Measurements from ENCODE around the gene WDR93.

WDR93 gene

GRCh38 chr15:89746386-89746780, 55.8 kb downstream of the WDR93 start:
- H3F3A ChIP-seq (ENCODE audit: insufficient read depth, low read length), result no peaks in the 10 kb centered on the region
- no peaks in the 10 kb centered on the region for H3K9me3 ChIP-seq (replicated peaks; ENCODE audit: insufficient read depth, low read length)
- peaks cover 4% of the 10 kb centered on the region for H3K79me2 ChIP-seq (ENCODE audit: low read length)
- H3K4me3 ChIP-seq (ENCODE audit: low read length), result no peak overlapping the region
- H3K4me2 ChIP-seq (ENCODE audit: low read depth, low read length), result no peak overlapping the region
- no peak overlapping the region for H2AFZ ChIP-seq (ENCODE audit: low read length)
- peaks cover 8% of the 10 kb centered on the region for H3K4me1 ChIP-seq (ENCODE audit: low read length)
- H4K20me1 ChIP-seq (ENCODE audit: insufficient read depth, low read length), result no peaks in the 10 kb centered on the region
- TF ChIP-seq EZH2 (optimal IDR thresholded peaks at IDR 0.05; ENCODE audit: low read depth, low read length) (no peak), CTCF (IDR thresholded peaks at IDR 0.05; ENCODE audit: low read length) (no peak), EZH2phosphoT487 (IDR thresholded peaks at IDR 0.05; ENCODE audit: low read length) (no peak)
- H3K27me3 ChIP-seq (replicated peaks; ENCODE audit: insufficient read depth, low read length), result no peaks in the 10 kb centered on the region
- no peaks in the 10 kb centered on the region for H3K9me2 ChIP-seq (replicated peaks; ENCODE audit: insufficient read depth, low read length)
- H3K27ac ChIP-seq (ENCODE audit: low read length), result no peak overlapping the region
- H3K36me3 ChIP-seq (replicated peaks; ENCODE audit: insufficient read depth, low read length), result no peaks in the 10 kb centered on the region
- no peak overlapping the region for H3K9ac ChIP-seq (ENCODE audit: low read length)
- DNase-seq, result no peak

GRCh38 chr15:89747708-89748682, 57.4 kb downstream of the WDR93 start:
- H3K79me2 ChIP-seq (ENCODE audit: low read length), result peaks cover 4% of the 10 kb centered on the region
- H3K9me2 ChIP-seq (replicated peaks; ENCODE audit: insufficient read depth, low read length), result no peaks in the 10 kb centered on the region
- no peak overlapping the region for H3K27ac ChIP-seq (ENCODE audit: low read length)
- no peaks in the 10 kb centered on the region for H3K9me3 ChIP-seq (replicated peaks; ENCODE audit: insufficient read depth, low read length)
- H3K4me1 ChIP-seq (ENCODE audit: low read length), result peaks cover 12% of the 10 kb centered on the region
- no peak overlapping the region for H3K4me3 ChIP-seq (ENCODE audit: low read length)
- no peaks in the 10 kb centered on the region for H3K36me3 ChIP-seq (replicated peaks; ENCODE audit: insufficient read depth, low read length)
- H3K27me3 ChIP-seq (replicated peaks; ENCODE audit: insufficient read depth, low read length), result no peaks in the 10 kb centered on the region
- H2AFZ ChIP-seq (ENCODE audit: low read length), result no peak overlapping the region
- no peak overlapping the region for H3K4me2 ChIP-seq (ENCODE audit: low read depth, low read length)
- H4K20me1 ChIP-seq (ENCODE audit: insufficient read depth, low read length), result no peaks in the 10 kb centered on the region
- no peaks in the 10 kb centered on the region for H3F3A ChIP-seq (ENCODE audit: insufficient read depth, low read length)
- no peak for TF ChIP-seq EZH2 (optimal IDR thresholded peaks at IDR 0.05; ENCODE audit: low read depth, low read length)
- TF ChIP-seq CTCF (IDR thresholded peaks at IDR 0.05; ENCODE audit: low read length), result no peak
- no peak for TF ChIP-seq EZH2phosphoT487 (IDR thresholded peaks at IDR 0.05; ENCODE audit: low read length)
- DNase-seq, result no peak
- no peak overlapping the region for H3K9ac ChIP-seq (ENCODE audit: low read length)

- Histone ChIP-seq H3K4me3 (ENCODE audit: low read length) (no peak overlapping the region), H3K4me1 (ENCODE audit: low read length) (peaks cover 12% of the 10 kb centered on the region), H3K4me2 (ENCODE audit: low read depth, low read length) (no peak overlapping the region), H3K27me3 (replicated peaks; ENCODE audit: insufficient read depth, low read length) (no peaks in the 10 kb centered on the region), H3K9me3 (replicated peaks; ENCODE audit: insufficient read depth, low read length) (no peaks in the 10 kb centered on the region), H3F3A (ENCODE audit: insufficient read depth, low read length) (no peaks in the 10 kb centered on the region), H3K36me3 (replicated peaks; ENCODE audit: insufficient read depth, low read length) (no peaks in the 10 kb centered on the region), H4K20me1 (ENCODE audit: insufficient read depth, low read length) (no peaks in the 10 kb centered on the region), H3K79me2 (ENCODE audit: low read length) (peaks cover 4% of the 10 kb centered on the region), H3K27ac (ENCODE audit: low read length) (no peak overlapping the region), H3K9me2 (replicated peaks; ENCODE audit: insufficient read depth, low read length) (no peaks in the 10 kb centered on the region), H3K9ac (ENCODE audit: low read length) (no peak overlapping the region), H2AFZ (ENCODE audit: low read length) (no peak overlapping the region)
- no peak for DNase-seq
- TF ChIP-seq EZH2 (optimal IDR thresholded peaks at IDR 0.05; ENCODE audit: low read depth, low read length) (no peak), EZH2phosphoT487 (IDR thresholded peaks at IDR 0.05; ENCODE audit: low read length) (no peak), CTCF (IDR thresholded peaks at IDR 0.05; ENCODE audit: low read length) (no peak)
Observed at GRCh38 chr15:89749054-89749453, 58.4 kb downstream of the WDR93 start.

All from MM.1S (cell line).